Lung (tissue), 16 donors: ENCODE data around the gene SIN3A. TPM values are rescaled to one million over a fixed set of nuclear protein-coding genes. Genes with fewer than 3 reads are reported as not detected.
A peak's percentile ranks its signal among the peaks of the same experiment; 100 is the strongest.
"Not testable (repeated sequence)": the region's sequence is repeated elsewhere in the genome, so short reads cannot be mapped to it uniquely, and the experiment has no call there.

Experiments
- ATAC-seq: fragments of 200-7000 bp; cut with Tn5 transposase; one replicate; pipeline ENCODE4 v1.9.1; 2020; ENCODE audit warnings: moderate number of reproducible peaks; ENCODE audit not compliant: insufficient read depth, low FRiP score
- DNase-seq, 3 donors: peaks; one replicate each; pipeline ENCODE4 v3.0.0-alpha.2; 2013 to 2017
- H3K27ac ChIP-seq, 2 donors: one replicate each; pipeline ENCODE4 v1.5.1; 2013; ENCODE audit warnings: mild to moderate bottlenecking in 2 of 2, moderate library complexity in 2 of 2, control low read depth in 1 of 2, inconsistent platforms in 1 of 2, low read depth in 1 of 2, low read length in 1 of 2
- H3K27me3 ChIP-seq, 3 donors: one replicate each; pipeline ENCODE4 v1.5.1; 2013; ENCODE audit warnings: low read length in 2 of 3; ENCODE audit not compliant: control insufficient read depth in 3 of 3, insufficient read depth in 3 of 3
- H3K36me3 ChIP-seq, 4 donors: one replicate each; pipeline ENCODE4 v1.5.1; 2013; ENCODE audit warnings: low read length in 4 of 4, mild to moderate bottlenecking in 1 of 4, moderate library complexity in 1 of 4; ENCODE audit not compliant: control insufficient read depth in 4 of 4, insufficient read depth in 4 of 4
- H3K4me1 ChIP-seq, 5 donors: one replicate each; pipeline ENCODE4 v1.5.1; 2013; ENCODE audit warnings: low read length in 5 of 5, mild to moderate bottlenecking in 2 of 5, moderate library complexity in 1 of 5; ENCODE audit not compliant: control insufficient read depth in 5 of 5, insufficient read depth in 5 of 5
- H3K4me3 ChIP-seq: one replicate; pipeline ENCODE4 v1.5.1; 2013; ENCODE audit warnings: mild to moderate bottlenecking, control low read depth, moderate library complexity
- H3K9ac ChIP-seq, 2 donors: one replicate each; pipeline ENCODE4 v1.5.1; 2013; ENCODE audit warnings: low read length in 2 of 2, control low read depth in 1 of 2; ENCODE audit not compliant: insufficient read depth in 1 of 2
- H3K9me3 ChIP-seq, 4 donors: one replicate each; pipeline ENCODE4 v1.5.1; 2013; ENCODE audit warnings: low read length in 3 of 4, mild to moderate bottlenecking in 1 of 4, moderate library complexity in 1 of 4; ENCODE audit not compliant: control insufficient read depth in 4 of 4, insufficient read depth in 3 of 4
- CTCF ChIP-seq: IDR thresholded peaks from 2 replicates; pipeline ENCODE4 v1.5.1; 2012; ENCODE audit warnings: mild to moderate bottlenecking; ENCODE audit errors: control extremely low read depth, extremely low read depth
- WGBS, 2 donors: extraction: QIAGEN DNeasy Blood & Tissue Kit; methylation state at CpG; one replicate each; pipeline ENCODE4 v1.1.7; 2013; 5-methylcytosine and 5-hydroxymethylcytosine counted together
- long read RNA-seq, 5 donors: transcript quantifications; one replicate each; lab custom pipeline, GENCODE V29; 2026
- polyA plus RNA-seq, 2 donors: library from polyadenylated mRNA; stranded (reverse); fragments of 200-250 nt; gene quantifications; one replicate each; pipeline ENCODE4 v1.2.1, GENCODE V29; 2013
- total RNA-seq, 2 donors: library from RNA; depleted of rRNA in 1 of 2; stranded (reverse); fragments of >200 nt in 1 of 2; gene quantifications; one replicate each; pipeline ENCODE4 v1.2.1, GENCODE V29; 2014 to 2021
- donor health status: control.
- donor health status: control.
- donor health status: Bipolar disorder and iron deficiency.
- donor health status: healthy.
- donor health status: DM: yes; HTN: yes; CAD: no.

Gene SIN3A
- 10 to 100 TPM; 66.1 to 86.1 TPM for total RNA-seq
- polyA plus RNA-seq = 10 to 100 TPM in 1 of 2 donors, 1 to 10 TPM in 1; 9.8 to 19.9 TPM
- long read RNA-seq, donor 1, full-length matches to known transcripts = 8 of 29 reads
- long read RNA-seq, donor 1, partial matches to known transcripts = 21 of 29 reads
- long read RNA-seq, donor 1, other reads (novel, unspliced or antisense) = 0 of 29 reads
- long read RNA-seq, donor 2, partial matches to known transcripts = 6 of 8 reads
- long read RNA-seq, donor 2, other reads (novel, unspliced or antisense) = 0 of 8 reads
- long read RNA-seq, donor 3, full-length matches to known transcripts = 4 of 12 reads
- long read RNA-seq, donor 3, partial matches to known transcripts = 8 of 12 reads
- long read RNA-seq, donor 3, other reads (novel, unspliced or antisense) = 0 of 12 reads
- long read RNA-seq, donor 4, full-length matches to known transcripts = 5 of 5 reads
- long read RNA-seq, donor 4, partial matches to known transcripts = 0 of 5 reads
- long read RNA-seq, donor 4, other reads (novel, unspliced or antisense) = 0 of 5 reads
- long read RNA-seq, donor 5, full-length matches to known transcripts = 14 of 40 reads
- long read RNA-seq, donor 5, partial matches to known transcripts = 26 of 40 reads
- long read RNA-seq, donor 5, other reads (novel, unspliced or antisense) = 0 of 40 reads

DNA sequence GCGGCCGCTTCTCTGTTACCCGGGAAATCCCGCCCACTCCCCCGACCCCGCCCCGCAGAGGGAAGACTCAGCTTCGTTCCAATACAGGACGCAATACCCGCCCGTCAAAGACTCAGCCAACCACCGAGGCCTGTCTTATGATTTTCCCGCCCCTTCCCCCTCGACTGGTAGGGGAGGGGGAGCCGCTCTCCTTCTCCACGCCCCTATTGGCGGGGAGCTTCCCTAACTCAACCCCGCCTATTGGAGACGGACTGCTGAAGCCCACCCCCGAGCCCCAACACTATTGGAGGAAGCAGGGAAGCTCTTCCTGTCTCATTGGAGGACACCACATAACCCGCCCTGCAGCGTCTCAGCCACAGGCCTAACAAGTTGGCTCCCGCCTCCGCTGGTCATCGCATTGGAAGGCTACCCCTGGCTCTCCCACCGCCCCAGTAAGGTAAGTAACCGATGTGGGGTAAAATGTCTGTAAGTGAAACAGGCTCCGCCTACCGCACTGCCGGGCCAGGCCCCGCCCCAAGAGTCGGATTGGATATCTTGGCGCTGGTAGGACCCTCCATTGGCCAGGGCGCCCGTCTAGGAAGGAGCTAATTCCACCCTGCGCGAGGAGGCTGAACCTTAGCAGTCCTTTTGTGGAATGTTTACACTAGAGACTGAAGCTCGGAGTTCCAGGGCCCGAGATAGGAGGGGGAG is at the start of gene SIN3A:
Gene SIN3A, minus strand, starts transcription at position 17 of the 690 bp plus-strand sequence. CDS start 21,315 bp downstream, outside the sequence.
- peaks cover 0 to 32% (median 7%) of the 10 kb centered on the region in 5 donors for H3K4me1 ChIP-seq
- H3K36me3 ChIP-seq = peaks cover 0 to 3% (median 0%) of the 10 kb centered on the region in 4 donors
- TF ChIP-seq CTCF = no peak
- no peaks in the 10 kb centered on the region for H3K9me3 ChIP-seq
- peak within 1 kb of the TSS; percentile 98 to 99 for H3K27ac ChIP-seq
- H3K9ac ChIP-seq = peak within 1 kb of the TSS; percentile 81 to 96
- peak; percentile 100 for DNase-seq
- no peaks in the 10 kb centered on the region for H3K27me3 ChIP-seq
- peak within 1 kb of the TSS; percentile 86 for H3K4me3 ChIP-seq
- 0% methylated on average over 36 to 39 of the region's 39 CpGs for WGBS, 2 donors
- ATAC-seq = peak; percentile 65

- ATAC-seq = no peak
- peaks cover 2 to 23% (median 15%) of the 10 kb centered on the region in 4 donors for H3K36me3 ChIP-seq
Measured at GRCh38 chr15:75493732-75494131, 42.2 kb upstream of the SIN3A start.

GRCh38 chr15:75483961-75484360 is 32.5 kb upstream of the SIN3A start:
- no peaks in the 10 kb centered on the region for H3K27me3 ChIP-seq
- 72 to 81% methylated on average over 1 of the region's 1 CpG for WGBS, 2 donors
- H3K9me3 ChIP-seq = no peaks in the 10 kb centered on the region
- no peak overlapping the region for H3K4me3 ChIP-seq
- H3K4me1 ChIP-seq = no peaks in the 10 kb centered on the region
- peak in 1 of 3 donors; percentile 3 for DNase-seq
- H3K9ac ChIP-seq = no peak overlapping the region
- TF ChIP-seq CTCF = no peak
- H3K36me3 ChIP-seq = peaks cover 0 to 16% (median 10%) of the 10 kb centered on the region in 4 donors
- no peak overlapping the region for H3K27ac ChIP-seq
- no peak for ATAC-seq

More at GRCh38 chr15:75493732-75494131, 42.2 kb upstream of the SIN3A start:
- Histone ChIP-seq H3K9ac (no peak overlapping the region), H3K4me3 (no peak overlapping the region), H3K4me1 (no peaks in the 10 kb centered on the region), H3K27ac (no peak overlapping the region), H3K9me3 (peaks cover 0 to 6% (median 1%) of the 10 kb centered on the region in 4 donors), H3K27me3 (no peaks in the 10 kb centered on the region)
- no peak for DNase-seq
- TF ChIP-seq CTCF = no peak
- WGBS, 2 donors = 94 to 95% methylated on average over 4 of the region's 4 CpGs

- not testable (repeated sequence) for H3K9ac ChIP-seq, H3K9me3 ChIP-seq, ATAC-seq, DNase-seq, H3K27me3 ChIP-seq, H3K4me1 ChIP-seq, H3K4me3 ChIP-seq, H3K27ac ChIP-seq
- H3K36me3 ChIP-seq = peaks cover under 1 to 19% (median 11%) of the 10 kb centered on the region in 4 donors
- 78 to 80% methylated on average over 5 of the region's 5 CpGs for WGBS, 2 donors
Measured at GRCh38 chr15:75483556-75483955, 32.1 kb upstream of the SIN3A start.
